Measurements from ENCODE around the gene PGA4. TPM values are rescaled to one million over a fixed set of nuclear protein-coding genes. Genes with fewer than 3 reads are reported as not detected.
"Not testable (repeated sequence)": the region's sequence is repeated elsewhere in the genome, so short reads cannot be mapped to it uniquely, and the experiment has no call there.

PGA4 gene
- total RNA-seq, 1 donor from 2014 or later: 7.0 TPM

DNA sequence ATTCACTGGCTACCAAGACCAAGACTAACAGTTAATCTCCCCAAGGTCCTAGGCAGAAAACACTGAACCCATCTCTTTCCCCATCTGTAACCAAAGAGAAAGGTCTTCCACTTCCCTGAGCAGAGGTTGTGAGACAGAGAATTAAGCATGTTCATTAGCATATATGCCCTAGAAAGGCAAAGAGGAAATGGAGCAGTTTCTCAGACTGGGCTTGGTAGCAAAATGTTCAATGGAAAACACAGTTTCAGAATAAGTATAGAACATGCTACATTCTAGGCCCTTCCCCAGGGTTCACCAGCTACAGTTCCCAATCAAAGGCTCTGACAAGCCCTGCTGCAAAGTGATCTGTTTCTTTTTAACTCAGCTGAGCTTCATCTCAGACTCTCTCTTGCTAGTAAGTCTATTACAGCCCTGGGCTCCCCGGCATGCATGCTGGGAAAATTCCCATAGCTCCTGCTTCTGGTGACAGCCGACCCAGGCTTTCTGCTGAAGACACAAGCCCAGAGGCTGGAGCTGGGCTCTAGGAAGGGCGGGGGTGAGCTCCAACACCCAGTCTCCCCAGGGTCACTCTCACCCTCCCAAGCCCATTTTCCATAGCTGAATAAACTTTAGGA, 8.3 kb upstream of the PGA4 start:
- H3K9me3 Mint-ChIP-seq; H3K4me1 Mint-ChIP-seq (ENCODE audit: unreplicated experiment); H3K27ac Mint-ChIP-seq; H3K36me3 Mint-ChIP-seq; H3K27me3 Mint-ChIP-seq; DNase-seq (ENCODE audit: extremely low spot score, unreplicated experiment); H3K4me3 Mint-ChIP-seq: not testable (repeated sequence)

DNA sequence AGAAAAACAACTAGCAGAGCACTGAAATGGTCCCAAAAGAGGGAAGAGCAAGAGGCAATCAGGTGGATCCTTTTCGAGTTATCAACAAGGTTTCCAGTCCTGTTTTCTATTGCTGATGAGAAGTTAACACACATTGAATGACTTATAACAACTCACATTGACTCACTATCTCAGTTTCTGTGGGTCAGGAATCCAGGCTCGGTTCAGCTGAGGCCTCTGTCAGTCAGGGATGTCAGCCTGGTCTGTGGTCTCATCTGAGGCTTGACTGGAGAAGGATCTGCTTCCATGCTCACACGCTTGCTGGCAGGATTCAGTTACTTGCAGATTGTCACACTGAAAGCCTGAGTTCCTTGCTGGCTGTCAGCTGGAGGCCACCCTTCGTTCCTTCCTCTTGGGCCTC, 3.8 kb upstream of the PGA4 start:
- not testable (repeated sequence) for H3K9me3 Mint-ChIP-seq; DNase-seq (ENCODE audit: extremely low spot score, unreplicated experiment); H3K27ac Mint-ChIP-seq; H3K4me3 Mint-ChIP-seq; H3K27me3 Mint-ChIP-seq; H3K36me3 Mint-ChIP-seq; H3K4me1 Mint-ChIP-seq (ENCODE audit: unreplicated experiment)

DNA sequence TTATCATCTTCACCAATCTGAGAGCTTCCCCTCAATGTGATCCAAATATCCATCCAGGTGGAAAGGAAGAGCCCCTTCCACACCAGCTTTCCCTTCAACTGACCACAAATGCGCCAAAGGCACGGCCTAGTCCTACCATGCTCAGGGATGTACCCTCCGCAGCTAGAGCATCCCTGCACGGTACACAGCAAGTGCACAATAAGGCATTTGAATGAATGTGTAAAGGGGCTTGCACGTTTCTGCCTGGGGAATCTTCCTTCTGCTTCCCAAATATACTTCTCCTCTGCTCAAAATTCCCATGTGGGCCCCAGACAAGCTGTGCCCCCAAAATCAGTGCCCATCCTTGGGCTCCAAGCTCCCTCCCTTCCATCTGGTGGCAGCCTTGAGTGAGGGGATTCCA, 3.1 kb upstream of the PGA4 start:
- H3K4me1 Mint-ChIP-seq (ENCODE audit: unreplicated experiment); H3K27ac Mint-ChIP-seq; H3K9me3 Mint-ChIP-seq; H3K27me3 Mint-ChIP-seq; H3K36me3 Mint-ChIP-seq; DNase-seq (ENCODE audit: extremely low spot score, unreplicated experiment); H3K4me3 Mint-ChIP-seq: not testable (repeated sequence)

DNA sequence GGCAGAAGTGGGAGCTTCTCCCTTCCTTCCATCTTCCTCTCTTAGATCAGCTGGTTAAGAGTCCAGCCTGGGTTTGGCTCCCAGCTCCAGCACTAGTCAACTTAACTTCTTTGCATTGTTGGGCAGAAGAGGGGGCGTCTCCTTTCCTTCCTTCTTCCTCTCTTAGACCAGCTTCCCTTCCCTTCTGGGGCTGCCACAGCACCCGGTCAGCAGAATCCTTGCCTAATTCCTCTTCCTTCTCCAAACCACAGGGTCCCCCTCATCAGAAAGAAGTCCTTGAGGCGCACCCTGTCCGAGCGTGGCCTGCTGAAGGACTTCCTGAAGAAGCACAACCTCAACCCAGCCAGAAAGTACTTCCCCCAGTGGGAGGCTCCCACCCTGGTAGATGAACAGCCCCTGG, 545 bp downstream of the PGA4 start:
- H3K4me3 Mint-ChIP-seq; DNase-seq (ENCODE audit: extremely low spot score, unreplicated experiment); H3K4me1 Mint-ChIP-seq (ENCODE audit: unreplicated experiment); H3K27ac Mint-ChIP-seq; H3K9me3 Mint-ChIP-seq; H3K27me3 Mint-ChIP-seq; H3K36me3 Mint-ChIP-seq: not testable (repeated sequence)

DNA sequence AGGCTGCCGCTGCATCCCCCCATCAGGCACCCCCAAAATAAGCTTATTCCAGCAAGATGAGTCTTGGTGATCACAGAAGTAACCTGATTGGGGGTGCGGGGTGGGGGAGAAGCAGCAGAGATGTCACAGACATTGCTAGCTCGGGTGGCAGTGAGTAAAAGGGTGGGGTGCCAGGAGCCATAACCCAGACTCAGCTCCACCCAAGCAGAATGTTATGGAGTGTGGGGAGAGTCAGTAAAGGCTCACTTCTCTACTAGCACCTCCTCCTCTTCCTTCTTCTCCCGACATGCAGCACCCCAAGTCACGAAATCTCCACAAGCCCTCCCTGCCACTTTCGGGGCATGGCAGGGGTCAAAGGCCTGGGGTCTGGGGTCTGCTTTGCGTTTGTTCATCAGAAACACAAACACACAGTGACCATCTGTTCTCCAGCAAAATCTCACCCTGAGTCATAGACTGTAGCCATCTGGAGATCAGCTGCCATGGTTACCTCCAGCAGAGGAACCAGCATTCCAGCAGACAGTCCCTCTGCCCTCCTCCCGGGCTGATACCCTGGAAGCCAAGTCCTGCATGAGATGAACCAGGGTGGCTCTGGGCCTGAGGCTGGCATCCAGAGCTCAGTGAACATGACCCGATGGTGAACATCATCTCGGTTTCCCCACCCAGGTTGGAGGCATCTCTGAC, 4.5 kb downstream of the PGA4 start:
- not testable (repeated sequence) for H3K4me3 Mint-ChIP-seq; H3K27me3 Mint-ChIP-seq; H3K4me1 Mint-ChIP-seq (ENCODE audit: unreplicated experiment)

DNA sequence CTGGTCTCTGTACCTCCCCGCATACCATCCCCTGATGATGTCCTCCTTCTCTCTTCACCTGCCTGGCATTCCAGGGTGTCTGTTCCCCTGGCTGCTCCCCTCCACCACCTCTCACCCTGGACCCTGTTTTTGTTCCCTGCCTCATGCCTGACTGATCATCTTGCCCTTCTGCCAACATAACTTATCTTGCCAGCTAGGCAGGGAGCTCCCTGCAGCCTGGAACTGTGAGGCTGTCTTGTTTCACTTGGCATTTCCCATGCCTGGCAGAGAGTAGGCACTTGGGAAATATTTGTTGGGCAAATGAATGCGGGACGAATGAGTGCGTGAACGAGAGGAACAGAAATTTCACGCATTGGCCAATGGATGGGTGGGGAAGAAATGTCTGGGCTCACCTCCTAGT, 7.3 kb downstream of the PGA4 start:
- not testable (repeated sequence) for H3K27me3 Mint-ChIP-seq; DNase-seq (ENCODE audit: extremely low spot score, unreplicated experiment); H3K36me3 Mint-ChIP-seq; H3K27ac Mint-ChIP-seq; H3K4me3 Mint-ChIP-seq; H3K4me1 Mint-ChIP-seq (ENCODE audit: unreplicated experiment); H3K9me3 Mint-ChIP-seq

More for the DNA sequence above, 4.5 kb downstream of the PGA4 start:
- not testable (repeated sequence) for H3K27ac Mint-ChIP-seq; H3K36me3 Mint-ChIP-seq; DNase-seq (ENCODE audit: extremely low spot score, unreplicated experiment); H3K9me3 Mint-ChIP-seq

DNA sequence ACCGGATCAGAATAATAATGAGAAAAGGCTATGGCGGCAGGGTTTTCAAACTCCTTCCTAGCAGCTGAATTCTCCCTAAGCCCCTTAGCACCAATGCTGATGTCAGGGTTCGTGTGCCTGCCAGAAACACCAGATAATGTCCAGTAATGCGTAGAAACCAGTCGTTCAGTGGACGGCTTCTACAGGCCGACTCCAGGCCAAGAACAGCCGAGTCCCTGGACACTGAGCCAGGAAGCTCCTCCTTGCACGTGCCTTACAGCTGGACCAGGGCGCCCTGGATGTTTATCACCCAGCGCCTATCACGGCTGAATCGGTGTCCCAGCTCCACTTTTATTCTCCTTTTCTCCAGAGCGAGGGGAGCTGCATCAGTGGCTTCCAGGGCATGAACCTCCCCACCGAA, 8.9 kb downstream of the PGA4 start:
- H3K4me1 Mint-ChIP-seq (ENCODE audit: unreplicated experiment); H3K27me3 Mint-ChIP-seq; H3K4me3 Mint-ChIP-seq; H3K27ac Mint-ChIP-seq; H3K36me3 Mint-ChIP-seq; DNase-seq (ENCODE audit: extremely low spot score, unreplicated experiment); H3K9me3 Mint-ChIP-seq: not testable (repeated sequence)

DNA sequence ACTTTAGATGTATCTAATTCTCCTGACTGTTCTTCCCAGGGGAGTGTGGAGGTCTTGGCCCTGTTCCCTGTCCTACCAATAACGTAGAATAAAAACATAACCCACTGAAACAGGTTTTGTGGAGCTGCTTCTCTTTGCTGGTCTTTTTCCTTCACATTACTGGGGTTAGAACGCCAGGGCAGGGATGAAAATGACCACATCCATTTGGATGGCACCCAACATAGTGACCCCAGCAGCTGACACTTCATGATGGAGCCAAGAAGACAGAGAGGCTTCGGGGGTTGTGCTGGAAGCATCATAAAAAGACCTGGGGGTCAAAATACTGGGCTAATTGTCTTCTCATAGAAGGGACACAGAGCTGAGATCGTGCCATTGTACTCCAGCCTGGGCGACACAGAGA, 9.4 kb downstream of the PGA4 start:
- DNase-seq (ENCODE audit: extremely low spot score, unreplicated experiment); H3K27ac Mint-ChIP-seq; H3K27me3 Mint-ChIP-seq; H3K4me3 Mint-ChIP-seq; H3K4me1 Mint-ChIP-seq (ENCODE audit: unreplicated experiment); H3K36me3 Mint-ChIP-seq; H3K9me3 Mint-ChIP-seq: not testable (repeated sequence)

DNA sequence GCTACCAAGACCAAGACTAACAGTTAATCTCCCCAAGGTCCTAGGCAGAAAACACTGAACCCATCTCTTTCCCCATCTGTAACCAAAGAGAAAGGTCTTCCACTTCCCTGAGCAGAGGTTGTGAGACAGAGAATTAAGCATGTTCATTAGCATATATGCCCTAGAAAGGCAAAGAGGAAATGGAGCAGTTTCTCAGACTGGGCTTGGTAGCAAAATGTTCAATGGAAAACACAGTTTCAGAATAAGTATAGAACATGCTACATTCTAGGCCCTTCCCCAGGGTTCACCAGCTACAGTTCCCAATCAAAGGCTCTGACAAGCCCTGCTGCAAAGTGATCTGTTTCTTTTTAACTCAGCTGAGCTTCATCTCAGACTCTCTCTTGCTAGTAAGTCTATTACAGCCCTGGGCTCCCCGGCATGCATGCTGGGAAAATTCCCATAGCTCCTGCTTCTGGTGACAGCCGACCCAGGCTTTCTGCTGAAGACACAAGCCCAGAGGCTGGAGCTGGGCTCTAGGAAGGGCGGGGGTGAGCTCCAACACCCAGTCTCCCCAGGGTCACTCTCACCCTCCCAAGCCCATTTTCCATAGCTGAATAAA, 10.5 kb downstream of the PGA4 start:
- H3K4me1 Mint-ChIP-seq (ENCODE audit: unreplicated experiment); H3K27me3 Mint-ChIP-seq; DNase-seq (ENCODE audit: extremely low spot score, unreplicated experiment); H3K27ac Mint-ChIP-seq; H3K9me3 Mint-ChIP-seq; H3K4me3 Mint-ChIP-seq; H3K36me3 Mint-ChIP-seq: not testable (repeated sequence)

DNA sequence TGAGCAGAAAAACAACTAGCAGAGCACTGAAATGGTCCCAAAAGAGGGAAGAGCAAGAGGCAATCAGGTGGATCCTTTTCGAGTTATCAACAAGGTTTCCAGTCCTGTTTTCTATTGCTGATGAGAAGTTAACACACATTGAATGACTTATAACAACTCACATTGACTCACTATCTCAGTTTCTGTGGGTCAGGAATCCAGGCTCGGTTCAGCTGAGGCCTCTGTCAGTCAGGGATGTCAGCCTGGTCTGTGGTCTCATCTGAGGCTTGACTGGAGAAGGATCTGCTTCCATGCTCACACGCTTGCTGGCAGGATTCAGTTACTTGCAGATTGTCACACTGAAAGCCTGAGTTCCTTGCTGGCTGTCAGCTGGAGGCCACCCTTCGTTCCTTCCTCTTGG, 15.0 kb downstream of the PGA4 start:
- not testable (repeated sequence) for H3K4me1 Mint-ChIP-seq (ENCODE audit: unreplicated experiment); H3K27ac Mint-ChIP-seq; H3K36me3 Mint-ChIP-seq; H3K27me3 Mint-ChIP-seq; H3K9me3 Mint-ChIP-seq; H3K4me3 Mint-ChIP-seq; DNase-seq (ENCODE audit: extremely low spot score, unreplicated experiment)

DNA sequence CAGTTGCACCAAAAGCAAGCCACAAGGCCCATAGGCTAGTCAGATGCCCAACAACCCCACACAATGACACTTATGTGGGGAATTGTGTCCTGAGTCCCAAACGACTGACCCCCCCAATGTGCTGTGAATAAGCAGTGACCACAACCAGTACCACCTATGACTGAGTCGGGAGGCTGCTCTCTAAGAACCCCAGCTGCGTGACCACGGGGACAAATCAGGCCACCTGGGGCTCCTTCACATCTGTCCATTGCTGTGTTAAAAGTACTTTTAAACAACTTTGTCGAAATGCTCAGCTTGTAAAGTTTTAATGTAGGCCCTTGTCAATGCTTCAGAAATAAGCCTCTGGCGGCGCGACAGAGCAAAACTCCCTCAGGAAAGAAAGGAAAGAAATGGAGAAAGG, 18.1 kb downstream of the PGA4 start:
- DNase-seq (ENCODE audit: extremely low spot score, unreplicated experiment); H3K4me3 Mint-ChIP-seq; H3K36me3 Mint-ChIP-seq; H3K4me1 Mint-ChIP-seq (ENCODE audit: unreplicated experiment); H3K27ac Mint-ChIP-seq; H3K27me3 Mint-ChIP-seq; H3K9me3 Mint-ChIP-seq: not testable (repeated sequence)

DNA sequence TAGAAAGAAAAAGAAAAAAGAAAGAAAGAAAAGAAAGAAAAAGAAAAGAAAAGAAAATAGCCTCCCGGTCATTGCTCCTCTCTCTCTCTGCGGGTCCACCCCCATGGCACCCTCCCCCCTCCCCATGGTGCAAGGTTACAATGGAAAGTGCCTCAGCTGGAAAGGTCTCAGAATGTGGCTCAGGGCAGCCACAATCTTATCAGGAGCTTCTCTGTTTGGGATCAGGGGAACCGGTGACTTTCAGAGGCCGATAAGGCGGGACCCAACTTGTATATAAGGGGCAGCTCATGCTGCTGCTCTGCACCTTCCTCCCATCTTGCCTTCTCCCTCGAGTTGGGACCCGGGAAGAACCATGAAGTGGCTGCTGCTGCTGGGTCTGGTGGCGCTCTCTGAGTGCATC, 18.7 kb downstream of the PGA4 start, which contains the start of gene PGA5:
TSS of gene PGA5 (plus strand) at position 301 of the 400 bp plus-strand sequence. CDS start at position 353, 52 bp downstream.
- H3K36me3 Mint-ChIP-seq; H3K27ac Mint-ChIP-seq; H3K9me3 Mint-ChIP-seq; H3K27me3 Mint-ChIP-seq; H3K4me1 Mint-ChIP-seq (ENCODE audit: unreplicated experiment); DNase-seq (ENCODE audit: extremely low spot score, unreplicated experiment); H3K4me3 Mint-ChIP-seq: not testable (repeated sequence)

DNA sequence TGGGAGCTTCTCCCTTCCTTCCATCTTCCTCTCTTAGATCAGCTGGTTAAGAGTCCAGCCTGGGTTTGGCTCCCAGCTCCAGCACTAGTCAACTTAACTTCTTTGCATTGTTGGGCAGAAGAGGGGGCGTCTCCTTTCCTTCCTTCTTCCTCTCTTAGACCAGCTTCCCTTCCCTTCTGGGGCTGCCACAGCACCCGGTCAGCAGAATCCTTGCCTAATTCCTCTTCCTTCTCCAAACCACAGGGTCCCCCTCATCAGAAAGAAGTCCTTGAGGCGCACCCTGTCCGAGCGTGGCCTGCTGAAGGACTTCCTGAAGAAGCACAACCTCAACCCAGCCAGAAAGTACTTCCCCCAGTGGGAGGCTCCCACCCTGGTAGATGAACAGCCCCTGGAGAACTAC, 19.4 kb downstream of the PGA4 start:
- not testable (repeated sequence) for H3K4me1 Mint-ChIP-seq (ENCODE audit: unreplicated experiment); H3K4me3 Mint-ChIP-seq; DNase-seq (ENCODE audit: extremely low spot score, unreplicated experiment); H3K27me3 Mint-ChIP-seq; H3K27ac Mint-ChIP-seq; H3K36me3 Mint-ChIP-seq; H3K9me3 Mint-ChIP-seq

DNA sequence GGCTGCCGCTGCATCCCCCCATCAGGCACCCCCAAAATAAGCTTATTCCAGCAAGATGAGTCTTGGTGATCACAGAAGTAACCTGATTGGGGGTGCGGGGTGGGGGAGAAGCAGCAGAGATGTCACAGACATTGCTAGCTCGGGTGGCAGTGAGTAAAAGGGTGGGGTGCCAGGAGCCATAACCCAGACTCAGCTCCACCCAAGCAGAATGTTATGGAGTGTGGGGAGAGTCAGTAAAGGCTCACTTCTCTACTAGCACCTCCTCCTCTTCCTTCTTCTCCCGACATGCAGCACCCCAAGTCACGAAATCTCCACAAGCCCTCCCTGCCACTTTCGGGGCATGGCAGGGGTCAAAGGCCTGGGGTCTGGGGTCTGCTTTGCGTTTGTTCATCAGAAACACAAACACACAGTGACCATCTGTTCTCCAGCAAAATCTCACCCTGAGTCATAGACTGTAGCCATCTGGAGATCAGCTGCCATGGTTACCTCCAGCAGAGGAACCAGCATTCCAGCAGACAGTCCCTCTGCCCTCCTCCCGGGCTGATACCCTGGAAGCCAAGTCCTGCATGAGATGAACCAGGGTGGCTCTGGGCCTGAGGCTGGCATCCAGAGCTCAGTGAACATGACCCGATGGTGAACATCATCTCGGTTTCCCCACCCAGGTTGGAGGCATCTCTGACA, 23.3 kb downstream of the PGA4 start:
- not testable (repeated sequence) for DNase-seq (ENCODE audit: extremely low spot score, unreplicated experiment); H3K4me3 Mint-ChIP-seq; H3K36me3 Mint-ChIP-seq; H3K27me3 Mint-ChIP-seq; H3K9me3 Mint-ChIP-seq; H3K27ac Mint-ChIP-seq; H3K4me1 Mint-ChIP-seq (ENCODE audit: unreplicated experiment)

Data from type B pancreatic cell (in vitro differentiated cells).